Cardiac muscle cell (in vitro differentiated cells and primary cell): ENCODE results near the gene OCRL. TPM values are rescaled to one million over a fixed set of nuclear protein-coding genes. Genes with fewer than 3 reads are reported as not detected.

ENCODE experiments used
- DNase-seq, 2 donors: peaks; one replicate each; pipeline versions ENCODE4 v3.0.0 to v3.0.0-alpha.2; 2010 to 2017; ENCODE audit warnings: low read depth in 1 of 2, low spot score in 1 of 2
- H3K27ac ChIP-seq: fragments of 200-600 bp; sonication (generic); 2 replicates; pipeline ENCODE4 v1.5.1; 2016
- H3K27me3 ChIP-seq: fragments of 200-600 bp; sonication (generic); 2 replicates; pipeline ENCODE4 v1.6.0; 2016; ENCODE audit warnings: control low read depth
- H3K36me3 ChIP-seq: fragments of 200-600 bp; sonication (generic); 2 replicates; pipeline ENCODE4 v1.5.1; 2016; ENCODE audit warnings: control low read depth
- H3K4me1 ChIP-seq: fragments of 200-600 bp; sonication (generic); 2 replicates; pipeline ENCODE4 v1.8.1; 2017; ENCODE audit warnings: low read depth, mild to moderate bottlenecking, mixed run types
- H3K4me3 ChIP-seq: fragments of 200-600 bp; sonication (generic); 2 replicates; pipeline ENCODE4 v1.5.1; 2016; ENCODE audit warnings: mild to moderate bottlenecking
- H3K9me3 ChIP-seq: fragments of 200-600 bp; sonication (generic); 2 replicates; pipeline ENCODE4 v1.5.1; 2017; ENCODE audit warnings: low read depth, mild to moderate bottlenecking, control low read depth
- polyA plus RNA-seq: library from polyadenylated mRNA; unstranded; fragments of >200 nt; fragmentation: Nextera tagmentation; extraction: Ambion mirVana; gene quantifications from 2 replicates; pipeline ENCODE4 v1.2.1, GENCODE V29; 2016
- total RNA-seq: library from RNA; depleted of rRNA; stranded (reverse); fragments of >200 nt; gene quantifications from 2 replicates; pipeline ENCODE4 v1.2.3, GENCODE V29; 2016
- TF ChIP-seq, protein P1 (sequence below): IDR thresholded peaks from 2 replicates; pipeline ENCODE4 v1.5.1; 2012; ENCODE audit warnings: low read depth, mild to moderate bottlenecking, low read length

OCRL gene
- total and polyA plus RNA-seq, 2 experiments from 2014 or later: 6.3 to 15.3 TPM

- no peak overlapping the region for H3K27ac ChIP-seq
- H3K4me1 ChIP-seq: peaks cover 5% of the 10 kb centered on the region
- H3K9me3 ChIP-seq: no peaks in the 10 kb centered on the region
- no peak overlapping the region for H3K4me3 ChIP-seq
- DNase-seq: no peak
- no peaks in the 10 kb centered on the region for H3K27me3 ChIP-seq
- peaks cover 8% of the 10 kb centered on the region for H3K36me3 ChIP-seq
- TF ChIP-seq, protein P1, sequence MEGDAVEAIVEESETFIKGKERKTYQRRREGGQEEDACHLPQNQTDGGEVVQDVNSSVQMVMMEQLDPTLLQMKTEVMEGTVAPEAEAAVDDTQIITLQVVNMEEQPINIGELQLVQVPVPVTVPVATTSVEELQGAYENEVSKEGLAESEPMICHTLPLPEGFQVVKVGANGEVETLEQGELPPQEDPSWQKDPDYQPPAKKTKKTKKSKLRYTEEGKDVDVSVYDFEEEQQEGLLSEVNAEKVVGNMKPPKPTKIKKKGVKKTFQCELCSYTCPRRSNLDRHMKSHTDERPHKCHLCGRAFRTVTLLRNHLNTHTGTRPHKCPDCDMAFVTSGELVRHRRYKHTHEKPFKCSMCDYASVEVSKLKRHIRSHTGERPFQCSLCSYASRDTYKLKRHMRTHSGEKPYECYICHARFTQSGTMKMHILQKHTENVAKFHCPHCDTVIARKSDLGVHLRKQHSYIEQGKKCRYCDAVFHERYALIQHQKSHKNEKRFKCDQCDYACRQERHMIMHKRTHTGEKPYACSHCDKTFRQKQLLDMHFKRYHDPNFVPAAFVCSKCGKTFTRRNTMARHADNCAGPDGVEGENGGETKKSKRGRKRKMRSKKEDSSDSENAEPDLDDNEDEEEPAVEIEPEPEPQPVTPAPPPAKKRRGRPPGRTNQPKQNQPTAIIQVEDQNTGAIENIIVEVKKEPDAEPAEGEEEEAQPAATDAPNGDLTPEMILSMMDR: no peak
Measured at GRCh38 chrX:129590596-129590995, 50.5 kb downstream of the OCRL start.

DNA sequence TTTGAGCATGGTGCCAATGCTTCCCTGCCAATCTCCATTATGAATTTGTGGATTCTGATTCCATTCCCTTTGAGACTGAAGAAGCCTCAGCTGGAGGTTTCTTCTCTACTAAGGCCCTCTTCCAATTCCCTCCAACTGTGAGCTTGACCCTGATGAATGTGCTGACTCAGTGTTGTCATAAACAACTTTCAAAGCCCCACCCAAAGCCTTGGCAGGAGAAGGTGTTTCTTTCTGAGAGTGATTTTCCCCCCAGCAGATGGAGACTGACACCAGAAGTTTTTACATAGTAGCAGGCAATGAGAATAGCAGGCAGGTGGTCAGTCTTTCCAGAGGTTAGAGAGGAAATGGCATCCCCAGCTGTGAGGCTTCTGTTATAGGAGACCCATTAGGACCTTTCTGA lies 53.1 kb downstream of the OCRL start:
- no peak overlapping the region for H3K27ac ChIP-seq
- H3K27me3 ChIP-seq: no peaks in the 10 kb centered on the region
- TF ChIP-seq, protein P1: no peak
- no peaks in the 10 kb centered on the region for H3K4me1 ChIP-seq
- no peaks in the 10 kb centered on the region for H3K9me3 ChIP-seq
- DNase-seq: peak in 1 of 2 donors; percentile 26
- H3K36me3 ChIP-seq: peaks cover 5% of the 10 kb centered on the region
- H3K4me3 ChIP-seq: no peak overlapping the region

DNA sequence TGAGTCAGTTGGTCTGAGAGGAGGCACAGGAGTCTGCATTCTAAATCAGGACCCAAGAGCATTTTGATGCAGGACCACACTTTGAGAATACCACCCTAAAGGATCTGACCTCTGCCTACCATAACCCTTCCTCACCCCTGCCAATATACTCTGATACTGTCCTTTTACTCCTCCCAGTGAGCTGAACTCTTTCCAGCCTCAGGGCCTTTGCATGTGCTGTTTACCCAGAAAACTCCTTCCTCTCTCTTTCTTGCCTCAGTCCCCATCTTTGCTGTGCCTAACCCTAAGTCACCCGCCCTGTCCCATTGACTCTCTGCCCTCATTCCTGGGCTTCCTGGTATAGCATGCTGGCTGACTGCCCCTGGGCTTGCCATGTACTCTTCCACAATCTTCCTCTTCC lies 54.7 kb downstream of the OCRL start:
- no peak overlapping the region for H3K4me3 ChIP-seq
- no peaks in the 10 kb centered on the region for H3K4me1 ChIP-seq
- H3K27ac ChIP-seq: no peak overlapping the region
- DNase-seq: no peak
- no peaks in the 10 kb centered on the region for H3K27me3 ChIP-seq
- peaks cover 4% of the 10 kb centered on the region for H3K36me3 ChIP-seq
- no peaks in the 10 kb centered on the region for H3K9me3 ChIP-seq
- TF ChIP-seq, protein P1: no peak

DNA sequence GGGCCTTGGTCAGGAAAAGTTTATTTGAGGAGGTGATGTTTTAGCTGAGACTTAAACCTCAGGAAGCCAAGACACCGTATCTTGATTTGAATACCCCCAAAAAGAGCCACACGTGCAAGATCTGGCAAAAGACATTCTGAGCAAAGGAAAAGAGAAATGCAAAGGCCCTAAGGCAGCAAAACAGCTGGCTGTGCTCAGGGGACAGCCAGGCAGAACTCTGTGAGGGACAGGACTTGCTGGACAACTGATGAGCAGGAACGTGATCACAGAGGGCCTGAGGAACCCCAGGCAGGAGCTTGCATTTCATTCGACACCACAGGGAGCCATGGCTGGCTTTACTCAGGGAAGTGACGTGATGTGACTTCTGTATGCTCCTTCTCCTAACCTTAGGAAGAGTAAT lies 56.0 kb downstream of the OCRL start:
- no peaks in the 10 kb centered on the region for H3K36me3 ChIP-seq
- TF ChIP-seq, protein P1: no peak
- no peaks in the 10 kb centered on the region for H3K27me3 ChIP-seq
- no peaks in the 10 kb centered on the region for H3K9me3 ChIP-seq
- no peak overlapping the region for H3K27ac ChIP-seq
- H3K4me3 ChIP-seq: no peak overlapping the region
- no peak for DNase-seq
- no peaks in the 10 kb centered on the region for H3K4me1 ChIP-seq

GRCh38 chrX:129597905-129598304 lies 57.8 kb downstream of the OCRL start:
- Histone ChIP-seq H3K4me1 (no peaks in the 10 kb centered on the region), H3K27me3 (no peaks in the 10 kb centered on the region), H3K9me3 (no peaks in the 10 kb centered on the region), H3K4me3 (no peak overlapping the region), H3K36me3 (no peaks in the 10 kb centered on the region), H3K27ac (no peak overlapping the region)
- TF ChIP-seq, protein P1: no peak
- DNase-seq: no peak

DNA sequence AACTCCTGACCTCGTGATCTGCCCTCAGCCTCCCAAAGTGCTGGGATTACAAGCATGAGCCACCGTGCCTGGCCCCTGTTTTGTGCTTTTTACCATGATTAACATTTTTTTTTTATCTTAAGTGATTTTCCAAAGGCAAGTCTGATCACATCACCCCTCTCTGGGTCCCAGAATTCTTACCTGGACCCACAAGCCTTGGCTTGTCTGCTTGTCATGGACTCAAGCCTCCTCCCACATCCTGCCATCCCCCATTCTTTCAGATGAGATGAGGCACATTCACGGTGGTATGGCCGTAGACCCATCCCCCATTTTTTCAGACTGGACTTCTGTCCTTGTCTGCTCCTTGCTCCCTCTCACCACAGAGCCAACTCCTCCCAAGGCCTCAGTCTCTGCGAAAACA lies 59.4 kb downstream of the OCRL start:
- H3K27me3 ChIP-seq: no peaks in the 10 kb centered on the region
- no peaks in the 10 kb centered on the region for H3K36me3 ChIP-seq
- no peaks in the 10 kb centered on the region for H3K9me3 ChIP-seq
- H3K4me3 ChIP-seq: no peak overlapping the region
- no peaks in the 10 kb centered on the region for H3K4me1 ChIP-seq
- TF ChIP-seq, protein P1: no peak
- DNase-seq: no peak
- H3K27ac ChIP-seq: no peak overlapping the region
